Memory B cell (primary cell): ENCODE measurements around the gene SLC2A2.

Source experiments
- ATAC-seq: fragments of 150-1000 bp; cut with Tn5 transposase; 2 replicates; pipeline ENCODE4 v1.10.0; 2021; ENCODE audit warnings: low read depth, mild to moderate bottlenecking, moderate library complexity
- DNase-seq, 2 donors: peaks; one replicate each; pipeline ENCODE4 v3.0.0; 2022; ENCODE audit warnings: low spot score in 2 of 2
- H3K27ac Mint-ChIP-seq: one replicate; pipeline ENCODE4 v1.8.0; 2022; ENCODE audit warnings: mild to moderate bottlenecking, moderate library complexity, mixed read lengths
- H3K27me3 Mint-ChIP-seq: one replicate; pipeline ENCODE4 v1.8.0; 2022; ENCODE audit warnings: mixed read lengths
- H3K36me3 Mint-ChIP-seq: one replicate; pipeline ENCODE4 v1.8.0; 2022; ENCODE audit warnings: mild to moderate bottlenecking, mixed read lengths
- H3K4me1 Mint-ChIP-seq: one replicate; pipeline ENCODE4 v1.8.0; 2022; ENCODE audit warnings: mixed read lengths
- H3K4me3 Mint-ChIP-seq: one replicate; pipeline ENCODE4 v1.8.0; 2022; ENCODE audit warnings: mild to moderate bottlenecking, moderate library complexity, mixed read lengths
- H3K9me3 Mint-ChIP-seq: one replicate; pipeline ENCODE4 v1.8.0; 2022; ENCODE audit warnings: mixed read lengths

SLC2A2 gene

DNA sequence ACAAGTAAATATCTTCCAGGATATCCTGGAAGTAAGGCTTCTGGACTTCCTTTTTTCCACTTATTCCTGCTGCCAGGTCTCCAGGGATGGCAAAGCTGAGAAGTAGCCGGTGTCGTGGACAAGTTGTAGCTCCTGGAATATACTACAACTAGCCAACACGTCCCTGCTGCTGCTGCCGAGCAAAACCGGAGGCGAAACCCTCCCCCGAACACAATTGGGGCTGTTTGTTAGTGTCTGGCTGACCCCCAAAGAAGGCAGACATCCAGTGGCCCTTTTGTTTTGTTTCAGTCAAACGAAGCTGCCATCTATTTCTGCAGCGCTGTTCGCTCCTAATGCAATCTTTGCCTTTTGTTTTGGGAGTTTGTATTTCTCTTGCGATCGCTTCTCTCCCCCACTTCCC is 72.8 kb downstream of the SLC2A2 start:
- H3K4me3 Mint-ChIP-seq, result no peak overlapping the region
- H3K9me3 Mint-ChIP-seq, result no peaks in the 10 kb centered on the region
- no peak for ATAC-seq
- peaks cover 13% of the 10 kb centered on the region for H3K27me3 Mint-ChIP-seq
- H3K36me3 Mint-ChIP-seq, result no peaks in the 10 kb centered on the region
- no peak for DNase-seq
- H3K4me1 Mint-ChIP-seq, result no peaks in the 10 kb centered on the region
- H3K27ac Mint-ChIP-seq, result no peak overlapping the region

DNA sequence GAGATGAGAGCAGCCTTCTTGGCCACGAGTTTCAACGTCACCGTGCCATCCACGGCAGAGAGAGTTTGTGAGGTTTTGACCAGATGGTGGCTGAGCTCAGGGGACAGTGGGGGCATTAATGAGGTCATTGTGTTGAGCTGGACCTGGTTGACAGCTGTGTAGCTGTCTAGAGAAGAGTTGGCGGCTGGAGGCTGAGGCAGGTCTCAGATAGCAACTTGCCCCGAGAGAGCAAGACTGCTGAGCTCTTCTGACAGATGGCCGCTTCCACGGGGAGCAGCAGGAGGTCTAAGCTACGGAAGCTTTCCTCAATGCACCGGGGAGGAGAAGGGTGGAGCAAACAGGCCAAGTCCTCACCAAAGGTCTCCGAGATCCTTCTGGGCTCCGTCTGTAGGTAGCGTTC is 73.3 kb downstream of the SLC2A2 start:
- Mint-ChIP-seq H3K27ac (no peak overlapping the region), H3K9me3 (no peaks in the 10 kb centered on the region), H3K36me3 (no peaks in the 10 kb centered on the region), H3K4me3 (no peak overlapping the region), H3K27me3 (peaks cover 11% of the 10 kb centered on the region), H3K4me1 (no peaks in the 10 kb centered on the region)
- DNase-seq, result no peak
- no peak for ATAC-seq

DNA sequence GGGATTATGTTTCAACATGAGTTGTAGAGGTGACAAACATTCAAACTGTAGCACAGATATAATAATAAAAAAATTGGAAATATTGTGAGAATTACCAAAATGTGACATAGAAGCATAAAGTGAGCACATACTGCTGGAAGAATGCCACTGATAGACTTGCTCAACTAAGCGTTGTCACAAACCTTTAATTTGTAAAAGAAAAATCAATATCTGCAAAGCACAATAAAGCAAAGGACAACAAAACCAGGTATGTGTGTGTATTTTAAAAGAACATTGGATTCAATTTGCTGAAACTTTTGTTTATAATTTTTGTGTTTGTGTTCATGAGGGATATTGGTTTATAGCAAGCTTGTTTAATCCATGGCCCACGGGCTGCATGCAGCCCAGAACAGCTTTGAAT is 77.3 kb downstream of the SLC2A2 start:
- no peak for DNase-seq
- Mint-ChIP-seq H3K27ac (no peak overlapping the region), H3K4me3 (no peak overlapping the region), H3K36me3 (peaks cover 1% of the 10 kb centered on the region), H3K9me3 (peaks cover 1% of the 10 kb centered on the region), H3K4me1 (no peaks in the 10 kb centered on the region), H3K27me3 (peaks cover 5% of the 10 kb centered on the region)
- ATAC-seq, result no peak

GRCh38 chr3:170947018-170947769 is 79.3 kb downstream of the SLC2A2 start:
- ATAC-seq (no peak), DNase-seq (no peak)
- no peaks in the 10 kb centered on the region for H3K4me1 Mint-ChIP-seq
- peaks cover 1% of the 10 kb centered on the region for H3K9me3 Mint-ChIP-seq
- H3K27me3 Mint-ChIP-seq, result peaks cover 5% of the 10 kb centered on the region
- H3K27ac Mint-ChIP-seq, result no peak overlapping the region
- H3K4me3 Mint-ChIP-seq, result no peak overlapping the region
- peaks cover 1% of the 10 kb centered on the region for H3K36me3 Mint-ChIP-seq
